Panc1 (cell line): ENCODE data around the gene SLC1A3. TPM values are rescaled to one million over a fixed set of nuclear protein-coding genes. Genes with fewer than 3 reads are reported as not detected.

ENCODE experiments used
- ATAC-seq: fragments of 200-7000 bp; cut with Tn5 transposase; 2 replicates; pipeline ENCODE4 v1.9.1; 2020; ENCODE audit warnings: mild to moderate bottlenecking, moderate library complexity
- BruUV-seq: library from RNA; stranded (reverse); fragments of 400-500 nt; replicated peaks from 2 replicates; lab custom pipeline; 2021; lab: Mats Ljungman, UMichigan
- CTCF ChIA-PET: fragments of 300-600 bp; sonication (Branson Sonifier 250); formaldehyde crosslinking; loops from one replicate; lab custom pipeline; 2022; ENCODE audit warnings: antibody characterized with exemption; lab: Charles Lee
- POLR2A ChIA-PET: fragments of 300-600 bp; sonication (Branson Sonifier 250); formaldehyde crosslinking; loops from one replicate; lab custom pipeline; 2022; ENCODE audit warnings: antibody characterized with exemption; lab: Charles Lee
- DNase-seq: peaks from one replicate; pipeline ENCODE4 v3.0.0-alpha.2; 2010; ENCODE audit warnings: low read depth, low spot score
- H3K27ac ChIP-seq: 2 replicates; pipeline ENCODE4 v1.5.1; 2011; ENCODE audit warnings: mild to moderate bottlenecking, low read length, inconsistent platforms
- H3K27me3 ChIP-seq: fragments of 200-500 bp; sonication (Bioruptor generic); 2 replicates; pipeline ENCODE4 v1.6.0; 2014; ENCODE audit warnings: low read length, inconsistent platforms; ENCODE audit not compliant: control insufficient read depth, insufficient read depth
- H3K36me3 ChIP-seq: fragments of 200-500 bp; sonication (Bioruptor generic); 2 replicates; pipeline ENCODE4 v1.5.1; 2014; ENCODE audit warnings: inconsistent platforms, mild to moderate bottlenecking, low read length, moderate library complexity; ENCODE audit not compliant: control insufficient read depth, insufficient read depth
- H3K4me1 ChIP-seq: 2 replicates; pipeline ENCODE4 v1.5.1; 2011; ENCODE audit warnings: inconsistent platforms, mild to moderate bottlenecking, low read length, moderate library complexity; ENCODE audit not compliant: control insufficient read depth, insufficient read depth
- H3K4me3 ChIP-seq, 2 experiments: 2 replicates each; pipeline ENCODE4 v1.5.1; 2011 to 2012; ENCODE audit warnings: low read depth in 2 of 2, low read length in 2 of 2, mild to moderate bottlenecking in 2 of 2, inconsistent platforms in 1 of 2, moderate library complexity in 1 of 2
- H3K9me3 ChIP-seq: fragments of 200-500 bp; sonication (Bioruptor generic); 2 replicates; pipeline ENCODE4 v1.5.1; 2014; ENCODE audit warnings: low read depth, mild to moderate bottlenecking, inconsistent platforms, low read length, moderate library complexity; ENCODE audit not compliant: control insufficient read depth, insufficient read depth
- POLR2AphosphoS5 ChIP-seq: IDR thresholded peaks from 2 replicates; pipeline ENCODE4 v1.6.1; 2012; ENCODE audit warnings: mild to moderate bottlenecking, low read depth, low read length, moderate library complexity
- SIN3A ChIP-seq: IDR thresholded peaks from 2 replicates; pipeline ENCODE4 v1.6.1; 2012; ENCODE audit warnings: low read depth, mild to moderate bottlenecking, low read length, moderate library complexity, borderline replicate concordance; ENCODE audit not compliant: insufficient read depth
- TCF7L2 ChIP-seq: IDR thresholded peaks from 2 replicates; pipeline ENCODE4 v1.6.1; 2011; ENCODE audit warnings: mild to moderate bottlenecking, low read depth, low read length, inconsistent platforms
- in situ Hi-C: cut with HindIII; loops from 2 replicates; pipeline ENCODE4 v1.10.0; 2016; ENCODE audit warnings: low sequenced_read_pairs, low pct_unique_long_range_greater_than_20kb
- intact Hi-C: fragments of 100-400 bp; cut with micrococcal nuclease; formaldehyde crosslinking; loops from one replicate; pipeline ENCODE4 v1.10.0; 2022; ENCODE audit not compliant: unreplicated experiment
- total RNA-seq: library from RNA; stranded (reverse); gene quantifications from one replicate; pipeline ENCODE4 v1.2.1, GENCODE V29; 2021; ENCODE audit not compliant: unreplicated experiment
- TF ChIP-seq, protein P1 (sequence below), 2 experiments: IDR thresholded peaks; 2 replicates each; pipeline ENCODE4 v1.6.1; 2011 to 2012; ENCODE audit warnings: low read depth in 2 of 2, control low read depth in 1 of 2, low read length in 1 of 2, mild to moderate bottlenecking in 1 of 2, moderate library complexity in 1 of 2; ENCODE audit not compliant: insufficient read depth in 1 of 2
- TF ChIP-seq, protein P2 (sequence below): fragments of 450-650 bp; IDR thresholded peaks from 2 replicates; pipeline ENCODE4 v1.5.1; 2017; ENCODE audit warnings: mild to moderate bottlenecking

The SLC1A3 gene
- total RNA-seq, 1 experiment from 2014 or later: 0.13 TPM

DNA sequence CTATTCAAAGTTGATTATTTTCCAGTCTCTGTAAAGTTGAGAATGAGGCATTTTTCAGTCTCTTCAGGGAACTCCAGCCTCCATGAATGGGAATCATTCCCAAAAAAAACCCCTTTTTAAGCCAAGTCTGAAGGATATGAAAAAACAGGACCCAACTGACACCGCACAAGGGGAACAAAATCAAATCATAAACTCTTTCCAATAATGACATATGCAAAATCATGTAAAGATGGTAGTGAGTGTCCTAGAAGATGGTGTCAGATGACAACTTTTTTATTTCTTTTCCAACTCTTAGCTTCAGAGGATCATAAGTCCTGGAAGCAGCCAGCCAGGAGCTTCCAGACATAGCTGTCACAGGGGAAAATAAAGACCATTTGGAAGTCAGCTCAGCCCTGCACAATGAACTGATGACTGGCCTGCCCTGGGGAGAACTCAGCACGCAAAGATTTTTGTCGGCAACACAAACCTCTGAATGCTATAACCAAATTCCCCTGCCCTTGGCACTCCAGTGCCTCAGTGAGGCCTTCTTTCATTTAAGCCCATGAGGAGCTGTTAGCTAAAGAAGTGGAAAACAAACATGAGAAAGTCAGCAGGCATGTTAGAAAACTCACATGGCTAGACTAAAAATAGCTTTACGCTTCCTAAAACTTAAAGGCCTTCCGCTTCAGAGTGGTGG is 85.4 kb downstream of the SLC1A3 start:
- H3K9me3 ChIP-seq: no peaks in the 10 kb centered on the region
- intact Hi-C loops: loop anchor here (2.0 to 5.0 kb wide), 2 partner anchors 185 to 427 kb away; no protein-coding TSS in a partner anchor
- POLR2A ChIA-PET: no interaction called here
- H3K4me1 ChIP-seq: peaks cover 4% of the 10 kb centered on the region; the same call in 1 of the 2 replicates
- H3K27ac ChIP-seq: no peak overlapping the region
- CTCF ChIA-PET: no interaction called here
- no peak for ATAC-seq
- H3K36me3 ChIP-seq: no peaks in the 10 kb centered on the region
- H3K27me3 ChIP-seq: no peaks in the 10 kb centered on the region; the same call in 1 of the 2 replicates
- in situ Hi-C loops: no loop called here
- BruUV-seq: no TSS peak
- TF ChIP-seq, protein P1, sequence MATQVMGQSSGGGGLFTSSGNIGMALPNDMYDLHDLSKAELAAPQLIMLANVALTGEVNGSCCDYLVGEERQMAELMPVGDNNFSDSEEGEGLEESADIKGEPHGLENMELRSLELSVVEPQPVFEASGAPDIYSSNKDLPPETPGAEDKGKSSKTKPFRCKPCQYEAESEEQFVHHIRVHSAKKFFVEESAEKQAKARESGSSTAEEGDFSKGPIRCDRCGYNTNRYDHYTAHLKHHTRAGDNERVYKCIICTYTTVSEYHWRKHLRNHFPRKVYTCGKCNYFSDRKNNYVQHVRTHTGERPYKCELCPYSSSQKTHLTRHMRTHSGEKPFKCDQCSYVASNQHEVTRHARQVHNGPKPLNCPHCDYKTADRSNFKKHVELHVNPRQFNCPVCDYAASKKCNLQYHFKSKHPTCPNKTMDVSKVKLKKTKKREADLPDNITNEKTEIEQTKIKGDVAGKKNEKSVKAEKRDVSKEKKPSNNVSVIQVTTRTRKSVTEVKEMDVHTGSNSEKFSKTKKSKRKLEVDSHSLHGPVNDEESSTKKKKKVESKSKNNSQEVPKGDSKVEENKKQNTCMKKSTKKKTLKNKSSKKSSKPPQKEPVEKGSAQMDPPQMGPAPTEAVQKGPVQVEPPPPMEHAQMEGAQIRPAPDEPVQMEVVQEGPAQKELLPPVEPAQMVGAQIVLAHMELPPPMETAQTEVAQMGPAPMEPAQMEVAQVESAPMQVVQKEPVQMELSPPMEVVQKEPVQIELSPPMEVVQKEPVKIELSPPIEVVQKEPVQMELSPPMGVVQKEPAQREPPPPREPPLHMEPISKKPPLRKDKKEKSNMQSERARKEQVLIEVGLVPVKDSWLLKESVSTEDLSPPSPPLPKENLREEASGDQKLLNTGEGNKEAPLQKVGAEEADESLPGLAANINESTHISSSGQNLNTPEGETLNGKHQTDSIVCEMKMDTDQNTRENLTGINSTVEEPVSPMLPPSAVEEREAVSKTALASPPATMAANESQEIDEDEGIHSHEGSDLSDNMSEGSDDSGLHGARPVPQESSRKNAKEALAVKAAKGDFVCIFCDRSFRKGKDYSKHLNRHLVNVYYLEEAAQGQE (IDR thresholded peaks at IDR 0.05; ENCODE audit: insufficient read depth in 1 of 2, low read depth in 2 of 2, low read length in 1 of 2): no peak
- TF ChIP-seq, protein P2, sequence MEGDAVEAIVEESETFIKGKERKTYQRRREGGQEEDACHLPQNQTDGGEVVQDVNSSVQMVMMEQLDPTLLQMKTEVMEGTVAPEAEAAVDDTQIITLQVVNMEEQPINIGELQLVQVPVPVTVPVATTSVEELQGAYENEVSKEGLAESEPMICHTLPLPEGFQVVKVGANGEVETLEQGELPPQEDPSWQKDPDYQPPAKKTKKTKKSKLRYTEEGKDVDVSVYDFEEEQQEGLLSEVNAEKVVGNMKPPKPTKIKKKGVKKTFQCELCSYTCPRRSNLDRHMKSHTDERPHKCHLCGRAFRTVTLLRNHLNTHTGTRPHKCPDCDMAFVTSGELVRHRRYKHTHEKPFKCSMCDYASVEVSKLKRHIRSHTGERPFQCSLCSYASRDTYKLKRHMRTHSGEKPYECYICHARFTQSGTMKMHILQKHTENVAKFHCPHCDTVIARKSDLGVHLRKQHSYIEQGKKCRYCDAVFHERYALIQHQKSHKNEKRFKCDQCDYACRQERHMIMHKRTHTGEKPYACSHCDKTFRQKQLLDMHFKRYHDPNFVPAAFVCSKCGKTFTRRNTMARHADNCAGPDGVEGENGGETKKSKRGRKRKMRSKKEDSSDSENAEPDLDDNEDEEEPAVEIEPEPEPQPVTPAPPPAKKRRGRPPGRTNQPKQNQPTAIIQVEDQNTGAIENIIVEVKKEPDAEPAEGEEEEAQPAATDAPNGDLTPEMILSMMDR: no peak
- H3K4me3 ChIP-seq: no peak overlapping the region
- no peak for DNase-seq

DNA sequence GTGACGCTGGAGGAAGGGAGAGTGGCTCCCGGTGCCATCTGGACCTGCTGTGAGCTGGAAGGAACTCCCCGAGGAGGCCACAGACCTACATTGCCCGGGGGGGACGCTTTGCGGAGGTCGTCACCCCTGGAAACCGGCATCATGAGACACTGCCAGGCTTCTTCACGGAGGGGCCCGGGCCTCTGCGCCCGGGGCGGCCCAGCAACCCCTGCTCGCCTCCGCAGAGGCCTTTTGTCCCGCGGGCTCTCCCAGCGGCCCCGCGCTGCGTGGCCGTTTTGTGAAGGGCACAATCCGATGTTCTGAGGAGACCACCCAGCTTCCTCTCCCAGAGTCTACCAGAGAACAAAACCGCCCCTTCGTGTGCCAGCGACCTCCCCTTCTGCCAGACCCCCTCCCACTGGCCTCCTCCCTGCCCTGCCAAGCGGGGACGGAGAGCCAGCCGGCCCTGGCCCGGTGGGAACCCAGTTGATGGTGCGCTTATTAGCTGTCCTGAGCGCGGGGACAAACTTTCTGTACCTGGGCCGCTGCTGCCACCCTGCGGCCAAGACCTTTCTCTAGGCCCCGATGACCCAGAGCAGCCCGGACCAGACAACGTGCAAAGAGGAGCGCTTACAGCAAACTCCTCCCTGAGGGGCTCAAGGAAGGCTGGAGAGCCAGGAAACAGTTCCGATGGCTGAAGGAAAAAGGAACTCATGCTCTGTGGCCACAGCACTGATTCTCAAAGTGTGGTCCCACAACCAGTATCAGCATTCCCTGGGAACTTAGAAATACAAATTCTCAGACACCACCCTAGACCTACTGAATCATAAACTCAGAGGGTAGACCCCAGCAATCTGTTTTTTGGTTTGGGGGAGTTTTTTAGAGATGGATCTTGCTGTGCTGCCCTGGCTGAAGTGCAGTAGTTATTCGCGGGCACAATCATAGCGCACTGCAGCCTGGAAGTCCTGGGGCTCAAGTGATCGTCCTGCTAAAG is 86.7 kb downstream of the SLC1A3 start:
- no TSS peak for BruUV-seq

More for the DNA sequence above, 86.7 kb downstream of the SLC1A3 start:
- H3K36me3 ChIP-seq: no peaks in the 10 kb centered on the region
- TF ChIP-seq, protein P1 (IDR thresholded peaks at IDR 0.05; ENCODE audit: insufficient read depth in 1 of 2, low read depth in 2 of 2, low read length in 1 of 2): no peak
- no peak for TF ChIP-seq POLR2AphosphoS5
- TF ChIP-seq, protein P2: peak; percentile 91
- TF ChIP-seq TCF7L2: no peak
- TF ChIP-seq SIN3A: no peak
- H3K27ac ChIP-seq: no peak overlapping the region
- ChIA-PET CTCF (interaction anchor here (0.7 to 1.0 kb wide), 3 partner anchors 188 to 614 kb away, joined by 4 to 7 read pairs (median 4); no protein-coding TSS in a partner anchor), POLR2A (no interaction called here)
- H3K27me3 ChIP-seq: no peaks in the 10 kb centered on the region; the same call in 1 of the 2 replicates
- peaks cover 4% of the 10 kb centered on the region; the same call in 1 of the 2 replicates for H3K4me1 ChIP-seq
- in situ Hi-C loops (no loop called here), intact Hi-C loops (loop anchor here (5.0 kb wide), 1 partner anchor 186 kb away; no protein-coding TSS in a partner anchor)
- no peaks in the 10 kb centered on the region for H3K9me3 ChIP-seq
- peak; percentile 86 for ATAC-seq
- DNase-seq: no peak
- H3K4me3 ChIP-seq: no peak overlapping the region; a peak in 1 of 4 replicates
